Measurements from ENCODE around the gene DNPH1.

GRCh38 chr6:43275801-43276576 lies 46.7 kb upstream of the DNPH1 start:
- TF ChIP-seq GATA2 (IDR thresholded peaks at IDR 0.05; ENCODE audit: low read depth, low read length), result no peak
- TF ChIP-seq GATA3 (IDR thresholded peaks at IDR 0.05; ENCODE audit: low read depth, low read length), result no peak
